PC-9 (cell line): Measurements from ENCODE around the gene CYLD. TPM values are rescaled to one million over a fixed set of nuclear protein-coding genes. Genes with fewer than 3 reads are reported as not detected.

Experiments
- BruUV-seq: library from RNA; stranded (reverse); fragments of 400-500 nt; replicated peaks from 2 replicates; lab custom pipeline; 2021; lab: Mats Ljungman, UMichigan
- CTCF ChIA-PET: fragments of 300-600 bp; sonication (Branson Sonifier 250); formaldehyde crosslinking; loops from one replicate; lab custom pipeline; 2022; ENCODE audit warnings: antibody characterized with exemption; lab: Charles Lee
- POLR2A ChIA-PET: fragments of 300-600 bp; sonication (Branson Sonifier 250); formaldehyde crosslinking; loops from one replicate; lab custom pipeline; 2022; ENCODE audit warnings: antibody characterized with exemption; ENCODE audit not compliant: unreplicated experiment; lab: Charles Lee
- DNase-seq, 2 experiments: peaks; one replicate each; pipeline versions ENCODE4 v3.0.0 to v3.0.0-alpha.2; 2015 to 2022; ENCODE audit warnings: mixed read lengths in 1 of 2
- H2AFZ ChIP-seq: fragments of 200-600 bp; sonication (generic); 2 replicates; pipeline ENCODE4 v1.8.1; 2017; ENCODE audit warnings: antibody characterized with exemption
- H3F3A ChIP-seq: fragments of 200-600 bp; sonication (generic); 2 replicates; pipeline ENCODE4 v1.8.1; 2017; ENCODE audit warnings: antibody characterized with exemption, mild to moderate bottlenecking, low read depth; ENCODE audit not compliant: insufficient read depth
- H3K27ac ChIP-seq: fragments of 200-600 bp; sonication (generic); 2 replicates; pipeline ENCODE4 v1.6.1; 2016; ENCODE audit warnings: mixed run types
- H3K27me3 ChIP-seq: fragments of 200-600 bp; sonication (generic); 2 replicates; pipeline ENCODE4 v1.6.1; 2016; ENCODE audit warnings: low read depth, mixed run types; ENCODE audit not compliant: insufficient read depth
- H3K36me3 ChIP-seq: fragments of 200-600 bp; sonication (generic); 2 replicates; pipeline ENCODE4 v1.6.1; 2016; ENCODE audit warnings: low read depth, mixed run types
- H3K4me1 ChIP-seq: fragments of 200-600 bp; sonication (generic); replicated peaks from 2 replicates; pipeline ENCODE4 v1.6.1; 2016; ENCODE audit warnings: mixed run types; ENCODE audit not compliant: insufficient read depth
- H3K4me2 ChIP-seq: fragments of 200-600 bp; sonication (generic); 2 replicates; pipeline ENCODE4 v1.6.1; 2017; ENCODE audit warnings: mixed run types
- H3K4me3 ChIP-seq: fragments of 200-600 bp; sonication (generic); 2 replicates; pipeline ENCODE4 v1.6.1; 2016; ENCODE audit warnings: mixed run types
- H3K79me2 ChIP-seq: fragments of 200-600 bp; sonication (generic); 2 replicates; pipeline ENCODE4 v1.6.1; 2017; ENCODE audit warnings: low read depth, mixed run types
- H3K9me2 ChIP-seq: fragments of 200-600 bp; sonication (generic); 2 replicates; pipeline ENCODE4 v1.8.1; 2017; ENCODE audit warnings: mild to moderate bottlenecking; ENCODE audit not compliant: insufficient read depth
- H3K9me3 ChIP-seq: fragments of 200-600 bp; sonication (generic); 2 replicates; pipeline ENCODE4 v1.8.1; 2016; ENCODE audit warnings: low read depth; ENCODE audit not compliant: insufficient read depth
- H4K20me1 ChIP-seq: fragments of 200-600 bp; sonication (generic); 2 replicates; pipeline ENCODE4 v1.8.1; 2017; ENCODE audit not compliant: insufficient read depth
- CTCF ChIP-seq: fragments of 200-600 bp; sonication (generic); conservative IDR thresholded peaks from 2 replicates; pipeline ENCODE4 v1.6.1; 2017; ENCODE audit warnings: mixed run types, antibody characterized with exemption, mild to moderate bottlenecking, moderate library complexity
- EZH2 ChIP-seq: fragments of 200-600 bp; sonication (generic); IDR thresholded peaks from 2 replicates; pipeline ENCODE4 v1.8.0; 2017; ENCODE audit warnings: antibody characterized with exemption, low read depth
- intact Hi-C: fragments of 100-400 bp; cut with micrococcal nuclease; formaldehyde crosslinking; loops from one replicate; pipeline ENCODE4 v1.10.0; 2022; ENCODE audit not compliant: unreplicated experiment
- total RNA-seq: library from RNA; stranded (reverse); gene quantifications from 2 replicates; pipeline ENCODE4 v1.2.3, GENCODE V29; 2021

CYLD gene
- total RNA-seq, 1 experiment from 2014 or later, result 19.0 TPM

- no peaks in the 10 kb centered on the region for H3K36me3 ChIP-seq
- POLR2A ChIA-PET, result no interaction called here
- no peak for DNase-seq
- no peaks in the 10 kb centered on the region for H3K79me2 ChIP-seq
- CTCF ChIA-PET, result no interaction called here
- no TSS peak for BruUV-seq
- TF ChIP-seq EZH2, result no peak
- no peak for TF ChIP-seq CTCF
- no peaks in the 10 kb centered on the region for H3K9me3 ChIP-seq
- no peak overlapping the region for H3K27ac ChIP-seq
- H3K4me1 ChIP-seq, result no peaks in the 10 kb centered on the region
- H2AFZ ChIP-seq, result no peak overlapping the region
- H3K4me3 ChIP-seq, result no peak overlapping the region
- intact Hi-C loops, result no loop called here
- H3K4me2 ChIP-seq, result no peak overlapping the region
- no peaks in the 10 kb centered on the region for H3F3A ChIP-seq
- H4K20me1 ChIP-seq, result no peaks in the 10 kb centered on the region
- H3K27me3 ChIP-seq, result peaks cover 83% of the 10 kb centered on the region
- no peaks in the 10 kb centered on the region for H3K9me2 ChIP-seq
Observed at GRCh38 chr16:50819706-50820105, 77.8 kb downstream of the CYLD start.

GRCh38 chr16:50820225-50820624 lies 78.3 kb downstream of the CYLD start:
- Histone ChIP-seq H3K4me2 (no peak overlapping the region), H3K27me3 (peaks cover 83% of the 10 kb centered on the region), H3K9me2 (no peaks in the 10 kb centered on the region), H2AFZ (no peak overlapping the region), H3K79me2 (no peaks in the 10 kb centered on the region), H3K4me1 (no peaks in the 10 kb centered on the region), H3K36me3 (no peaks in the 10 kb centered on the region), H4K20me1 (no peaks in the 10 kb centered on the region), H3K27ac (no peak overlapping the region), H3K9me3 (no peaks in the 10 kb centered on the region), H3K4me3 (no peak overlapping the region), H3F3A (no peaks in the 10 kb centered on the region)
- no peak for TF ChIP-seq EZH2
- intact Hi-C loops, result no loop called here
- POLR2A ChIA-PET, result no interaction called here
- BruUV-seq, result no TSS peak
- CTCF ChIA-PET, result no interaction called here
- DNase-seq, result no peak

GRCh38 chr16:50821586-50821985 lies 79.7 kb downstream of the CYLD start:
- POLR2A ChIA-PET, result no interaction called here
- no peaks in the 10 kb centered on the region for H3K4me1 ChIP-seq
- H2AFZ ChIP-seq, result no peak overlapping the region
- no peak overlapping the region for H3K4me2 ChIP-seq
- H3K9me3 ChIP-seq, result no peaks in the 10 kb centered on the region
- H3K27me3 ChIP-seq, result peaks cover 82% of the 10 kb centered on the region
- no peak for DNase-seq
- H3K36me3 ChIP-seq, result no peaks in the 10 kb centered on the region
- intact Hi-C loops, result no loop called here
- BruUV-seq, result no TSS peak
- no peaks in the 10 kb centered on the region for H3F3A ChIP-seq
- H3K27ac ChIP-seq, result no peak overlapping the region
- CTCF ChIA-PET, result no interaction called here
- no peak overlapping the region for H3K4me3 ChIP-seq
- TF ChIP-seq EZH2 (no peak), CTCF (no peak)
- H3K9me2 ChIP-seq, result no peaks in the 10 kb centered on the region; the same call in 1 of the 2 replicates
- no peaks in the 10 kb centered on the region for H4K20me1 ChIP-seq
- H3K79me2 ChIP-seq, result no peaks in the 10 kb centered on the region

- intact Hi-C loops, result no loop called here
- no peaks in the 10 kb centered on the region for H3K4me1 ChIP-seq
- H3K27ac ChIP-seq, result no peak overlapping the region
- no peak overlapping the region for H3K4me3 ChIP-seq
- H4K20me1 ChIP-seq, result no peaks in the 10 kb centered on the region
- no peaks in the 10 kb centered on the region for H3K79me2 ChIP-seq
- no TSS peak for BruUV-seq
- peaks cover 71% of the 10 kb centered on the region for H3K27me3 ChIP-seq
- no peaks in the 10 kb centered on the region for H3F3A ChIP-seq
- TF ChIP-seq EZH2 (no peak), CTCF (no peak)
- H3K36me3 ChIP-seq, result no peaks in the 10 kb centered on the region
- no peaks in the 10 kb centered on the region; the same call in 1 of the 2 replicates for H3K9me2 ChIP-seq
- H3K9me3 ChIP-seq, result no peaks in the 10 kb centered on the region
- no peak overlapping the region for H3K4me2 ChIP-seq
- H2AFZ ChIP-seq, result no peak overlapping the region
- CTCF ChIA-PET, result no interaction called here
- POLR2A ChIA-PET, result no interaction called here
- no peak for DNase-seq
Observed at GRCh38 chr16:50822671-50823070, 80.8 kb downstream of the CYLD start.
